ENCODE results near the gene PLXNA3. TPM values are rescaled to one million over a fixed set of nuclear protein-coding genes. Genes with fewer than 3 reads are reported as not detected.
A peak's percentile ranks its signal among the peaks of the same experiment; 100 is the strongest.

PLXNA3 gene
- total RNA-seq, 2 experiments from 2014 or later, result 5.9 to 7.6 TPM

GRCh38 chrX:154428176-154429171 is 29.6 kb upstream of the PLXNA3 start, which contains the start of gene ATP6AP1:
TSS of gene ATP6AP1 (plus strand) at chrX:154428677. CDS start at chrX:154428693, 16 bp downstream.
- H3K4me1 Mint-ChIP-seq (ENCODE audit: low read depth), result peaks cover 24% of the 10 kb centered on the region
- H3K4me3 Mint-ChIP-seq, result peak within 1 kb of the TSS; percentile 74
- peak; percentile 94 for DNase-seq
- H3K9me3 Mint-ChIP-seq, result no peaks in the 10 kb centered on the region
- peaks cover 2% of the 10 kb centered on the region for H3K36me3 Mint-ChIP-seq (ENCODE audit: low read depth)
- H3K27me3 Mint-ChIP-seq (ENCODE audit: low read depth), result no peaks in the 10 kb centered on the region
- intact Hi-C loops (cut with micrococcal nuclease), result loop anchor here (1.0 to 2.0 kb wide), 4 partner anchors 17 to 62 kb away; partner anchors contain the start of genes LAGE3, RPL10, SLC10A3 and TAFAZZIN
- CTCF ChIA-PET, result interaction anchor here (0.7 kb wide), 1 partner anchor 29 kb away, joined by 4 read pairs; no protein-coding TSS in a partner anchor
- H3K27ac Mint-ChIP-seq, result peak within 1 kb of the TSS; percentile 63

- intact Hi-C loops (cut with micrococcal nuclease), result loop anchor here (2.0 kb wide), 1 partner anchor 49 kb away; the partner anchor contains the start of gene LAGE3
- no peaks in the 10 kb centered on the region for H3K27me3 Mint-ChIP-seq (ENCODE audit: low read depth)
- peak overlapping the region; percentile 24 for H3K27ac Mint-ChIP-seq
- no peaks in the 10 kb centered on the region for H3K9me3 Mint-ChIP-seq
- no peak for DNase-seq
- peaks cover 4% of the 10 kb centered on the region for H3K36me3 Mint-ChIP-seq (ENCODE audit: low read depth)
- CTCF ChIA-PET, result no interaction called here
- peak overlapping the region; percentile 74 for H3K4me3 Mint-ChIP-seq
- H3K4me1 Mint-ChIP-seq (ENCODE audit: low read depth), result peaks cover 24% of the 10 kb centered on the region
Observed at GRCh38 chrX:154429711-154430110, 28.4 kb upstream of the PLXNA3 start.

- Mint-ChIP-seq H3K4me3 (no peak overlapping the region), H3K4me1 (ENCODE audit: low read depth) (peaks cover 24% of the 10 kb centered on the region), H3K27ac (no peak overlapping the region), H3K9me3 (no peaks in the 10 kb centered on the region), H3K27me3 (ENCODE audit: low read depth) (no peaks in the 10 kb centered on the region), H3K36me3 (ENCODE audit: low read depth) (peaks cover 4% of the 10 kb centered on the region)
- DNase-seq, result no peak
- CTCF ChIA-PET, result interaction anchor here (1.0 kb wide), 1 partner anchor 57 kb away, joined by 4 read pairs; no protein-coding TSS in a partner anchor
- intact Hi-C loops (cut with micrococcal nuclease), result no loop called here
Observed at GRCh38 chrX:154430479-154430878, 27.6 kb upstream of the PLXNA3 start.

- peaks cover 24% of the 10 kb centered on the region for H3K4me1 Mint-ChIP-seq (ENCODE audit: low read depth)
Observed at GRCh38 chrX:154430916-154431315, 27.2 kb upstream of the PLXNA3 start.

GRCh38 chrX:154431341-154431740 is 26.7 kb upstream of the PLXNA3 start:
- no peaks in the 10 kb centered on the region for H3K9me3 Mint-ChIP-seq
- DNase-seq, result no peak
- H3K27me3 Mint-ChIP-seq (ENCODE audit: low read depth), result no peaks in the 10 kb centered on the region
- peaks cover 28% of the 10 kb centered on the region for H3K4me1 Mint-ChIP-seq (ENCODE audit: low read depth)
- peak overlapping the region; percentile 56 for H3K27ac Mint-ChIP-seq
- intact Hi-C loops (cut with micrococcal nuclease), result no loop called here
- H3K36me3 Mint-ChIP-seq (ENCODE audit: low read depth), result peaks cover 4% of the 10 kb centered on the region
- H3K4me3 Mint-ChIP-seq, result no peak overlapping the region
- CTCF ChIA-PET, result interaction anchor here (1.0 kb wide), 1 partner anchor 58 kb away, joined by 4 read pairs; no protein-coding TSS in a partner anchor

More at GRCh38 chrX:154430916-154431315, 27.2 kb upstream of the PLXNA3 start:
- Mint-ChIP-seq H3K9me3 (no peaks in the 10 kb centered on the region), H3K27me3 (ENCODE audit: low read depth) (no peaks in the 10 kb centered on the region), H3K27ac (no peak overlapping the region), H3K4me3 (no peak overlapping the region), H3K36me3 (ENCODE audit: low read depth) (peaks cover 4% of the 10 kb centered on the region)
- CTCF ChIA-PET, result interaction anchor here (1.0 kb wide), 1 partner anchor 58 kb away, joined by 4 read pairs; no protein-coding TSS in a partner anchor
- intact Hi-C loops (cut with micrococcal nuclease), result no loop called here
- DNase-seq, result no peak

DNA sequence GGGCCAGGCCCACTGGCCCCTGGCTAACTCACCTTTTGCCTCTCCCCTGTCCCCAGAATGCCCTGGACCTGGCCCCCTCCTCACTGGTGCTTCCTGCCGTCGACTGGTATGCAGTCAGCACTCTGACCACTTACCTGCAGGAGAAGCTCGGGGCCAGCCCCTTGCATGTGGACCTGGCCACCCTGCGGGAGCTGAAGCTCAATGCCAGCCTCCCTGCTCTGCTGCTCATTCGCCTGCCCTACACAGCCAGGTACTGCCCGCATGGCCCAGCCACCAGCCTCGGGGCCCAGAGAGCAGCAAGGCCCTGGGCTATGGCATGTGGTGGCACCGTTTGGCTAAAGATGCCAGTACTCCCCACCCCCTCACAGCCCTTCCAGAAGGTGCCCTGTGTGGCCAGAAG is 25.9 kb upstream of the PLXNA3 start:
- no peaks in the 10 kb centered on the region for H3K27me3 Mint-ChIP-seq (ENCODE audit: low read depth)
- peaks cover 26% of the 10 kb centered on the region for H3K4me1 Mint-ChIP-seq (ENCODE audit: low read depth)
- H3K36me3 Mint-ChIP-seq (ENCODE audit: low read depth), result peaks cover 4% of the 10 kb centered on the region
- no peak overlapping the region for H3K4me3 Mint-ChIP-seq
- H3K27ac Mint-ChIP-seq, result no peak overlapping the region
- no peak for DNase-seq
- intact Hi-C loops (cut with micrococcal nuclease), result no loop called here
- H3K9me3 Mint-ChIP-seq, result no peaks in the 10 kb centered on the region
- CTCF ChIA-PET, result no interaction called here

GRCh38 chrX:154433605-154434004 is 24.5 kb upstream of the PLXNA3 start:
- Mint-ChIP-seq H3K4me1 (ENCODE audit: low read depth) (peaks cover 28% of the 10 kb centered on the region), H3K4me3 (no peak overlapping the region), H3K27me3 (ENCODE audit: low read depth) (no peaks in the 10 kb centered on the region), H3K27ac (no peak overlapping the region), H3K36me3 (ENCODE audit: low read depth) (peaks cover 4% of the 10 kb centered on the region), H3K9me3 (no peaks in the 10 kb centered on the region)
- no peak for DNase-seq
- CTCF ChIA-PET, result no interaction called here
- intact Hi-C loops (cut with micrococcal nuclease), result no loop called here

DNA sequence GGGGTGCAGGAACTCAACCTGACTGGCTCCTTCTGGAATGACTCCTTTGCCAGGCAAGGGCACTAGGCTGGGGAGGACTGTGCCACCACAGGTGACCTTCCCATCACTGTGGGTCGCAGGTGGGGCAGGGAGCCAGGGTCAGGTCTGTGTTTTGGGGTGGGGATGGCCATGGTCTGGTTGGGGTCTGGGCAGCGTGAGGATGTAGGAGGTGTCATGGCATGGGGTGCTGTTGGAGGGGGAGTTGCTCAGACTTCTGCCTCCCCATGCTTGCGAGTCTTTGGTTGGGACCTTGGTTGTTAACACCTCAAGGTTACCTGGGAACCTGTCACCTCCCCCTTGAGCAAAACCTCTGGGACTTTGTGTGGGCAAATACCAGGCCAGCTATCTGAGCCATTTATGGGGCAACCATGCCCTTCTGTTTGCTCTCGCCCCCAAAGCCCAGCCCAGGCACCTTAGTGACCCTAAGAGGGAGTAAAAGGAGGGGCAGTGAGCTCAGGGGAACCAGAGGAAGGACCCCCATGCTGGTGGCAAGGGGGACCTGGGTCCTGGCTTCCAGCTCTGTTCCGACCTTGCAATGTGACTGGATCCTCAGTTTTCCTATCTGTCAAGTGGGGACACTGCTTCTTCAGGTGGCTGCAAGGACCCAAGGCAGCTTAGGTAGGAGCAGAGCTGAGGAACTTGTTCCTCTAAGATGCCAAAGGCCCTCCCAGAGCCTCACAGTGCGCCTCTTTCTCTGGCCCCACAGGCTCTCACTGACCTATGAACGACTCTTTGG is 23.5 kb upstream of the PLXNA3 start:
- Mint-ChIP-seq H3K27ac (no peak overlapping the region), H3K36me3 (ENCODE audit: low read depth) (peaks cover 4% of the 10 kb centered on the region), H3K27me3 (ENCODE audit: low read depth) (no peaks in the 10 kb centered on the region), H3K4me3 (no peak overlapping the region), H3K9me3 (no peaks in the 10 kb centered on the region), H3K4me1 (ENCODE audit: low read depth) (peaks cover 26% of the 10 kb centered on the region)
- CTCF ChIA-PET, result no interaction called here
- intact Hi-C loops (cut with micrococcal nuclease), result no loop called here
- no peak for DNase-seq

- Mint-ChIP-seq H3K27ac (no peak overlapping the region), H3K36me3 (ENCODE audit: low read depth) (peaks cover 4% of the 10 kb centered on the region), H3K4me1 (ENCODE audit: low read depth) (peaks cover 25% of the 10 kb centered on the region), H3K27me3 (ENCODE audit: low read depth) (no peaks in the 10 kb centered on the region), H3K4me3 (no peak overlapping the region), H3K9me3 (no peaks in the 10 kb centered on the region)
- intact Hi-C loops (cut with micrococcal nuclease), result no loop called here
- CTCF ChIA-PET, result no interaction called here
- DNase-seq, result no peak
Observed at GRCh38 chrX:154435171-154435733, 22.8 kb upstream of the PLXNA3 start.

GRCh38 chrX:154436374-154436982 is 21.6 kb upstream of the PLXNA3 start:
- peak overlapping the region; percentile 82 for H3K27ac Mint-ChIP-seq
- H3K4me3 Mint-ChIP-seq, result peak overlapping the region; percentile 70
- intact Hi-C loops (cut with micrococcal nuclease), result loop anchor here (2.0 kb wide), 2 partner anchors 54 to 66 kb away; partner anchors contain the start of gene SLC10A3
- no peaks in the 10 kb centered on the region for H3K27me3 Mint-ChIP-seq (ENCODE audit: low read depth)
- peaks cover 22% of the 10 kb centered on the region for H3K4me1 Mint-ChIP-seq (ENCODE audit: low read depth)
- H3K9me3 Mint-ChIP-seq, result no peaks in the 10 kb centered on the region
- H3K36me3 Mint-ChIP-seq (ENCODE audit: low read depth), result peaks cover 4% of the 10 kb centered on the region
- CTCF ChIA-PET, result no interaction called here
- DNase-seq, result peak; percentile 55

DNA sequence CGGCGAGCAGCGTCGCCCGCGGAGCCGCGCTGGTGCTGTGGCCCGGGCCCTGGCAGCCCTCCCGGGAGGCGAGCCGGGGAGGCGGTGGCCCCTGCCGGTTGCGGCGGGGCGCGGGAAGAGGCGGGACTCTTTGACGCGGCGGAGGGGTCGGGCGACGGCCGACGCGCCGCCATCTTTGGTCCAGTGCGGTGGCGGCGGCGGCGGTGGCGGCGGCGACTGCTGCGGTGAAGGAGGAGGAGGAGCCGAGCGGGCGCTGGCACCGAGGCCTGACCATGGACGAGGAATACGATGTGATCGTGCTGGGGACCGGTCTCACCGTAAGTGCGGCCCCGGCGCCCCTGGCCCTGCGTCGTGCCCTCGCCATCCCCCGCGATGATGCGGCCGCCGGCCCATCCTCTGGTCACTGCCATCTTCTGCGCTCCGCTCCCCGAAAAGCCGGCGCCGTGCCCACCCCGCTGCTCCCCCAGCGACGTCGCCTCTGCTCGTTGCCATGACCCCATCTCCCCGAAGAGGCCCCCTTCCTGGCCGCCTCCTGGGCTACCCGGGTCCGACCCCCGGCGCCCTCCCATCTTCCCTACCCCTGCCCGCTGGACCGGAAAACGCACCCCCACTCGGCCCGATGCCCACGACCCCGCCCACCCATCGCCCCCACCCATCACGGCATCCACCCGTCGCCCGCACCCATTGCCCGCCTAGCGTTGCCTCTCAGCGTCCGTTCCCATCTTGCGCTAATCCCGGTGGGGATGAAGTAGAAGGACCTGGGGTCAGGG is 20.9 kb upstream of the PLXNA3 start, which contains the start of gene GDI1:
Gene GDI1 (plus strand): TSS at position 172 of the 770 bp plus-strand sequence. CDS start 101 bp downstream, at position 273.
- Mint-ChIP-seq H3K36me3 (ENCODE audit: low read depth) (peaks cover 4% of the 10 kb centered on the region), H3K4me3 (peak within 1 kb of the TSS; percentile 84), H3K9me3 (no peaks in the 10 kb centered on the region), H3K27ac (peak within 1 kb of the TSS; percentile 82), H3K4me1 (ENCODE audit: low read depth) (peaks cover 22% of the 10 kb centered on the region), H3K27me3 (ENCODE audit: low read depth) (no peaks in the 10 kb centered on the region)
- peak; percentile 45 for DNase-seq
- CTCF ChIA-PET, result no interaction called here
- intact Hi-C loops (cut with micrococcal nuclease), result loop anchor here (2.0 kb wide), 2 partner anchors 54 to 66 kb away; partner anchors contain the start of gene SLC10A3
